ENCODE measurements around the gene CLIP1. TPM values are rescaled to one million over a fixed set of nuclear protein-coding genes. Genes with fewer than 3 reads are reported as not detected.

Gene CLIP1
- total and polyA plus RNA-seq, 4 donors, result 26.6 to 93.7 (median 45.8) TPM

GRCh38 chr12:122407208-122407607 is 15.3 kb downstream of the CLIP1 start:
- WGBS, 2 donors, result 90 to 94% methylated on average over 3 of the region's 3 CpGs
- ATAC-seq (ENCODE audit: insufficient read depth, low FRiP score) (no peak), DNase-seq (no peak)
- Histone ChIP-seq H3K9ac (ENCODE audit: insufficient read depth in 1 of 2, low read length in 2 of 2) (no peak overlapping the region), H3K4me3 (no peak overlapping the region), H3K27ac (ENCODE audit: low read depth in 1 of 2, low read length in 1 of 2) (no peak overlapping the region), H3K36me3 (ENCODE audit: control insufficient read depth in 4 of 4, insufficient read depth in 4 of 4, low read length in 4 of 4) (peaks cover 0 to 3% (median 0%) of the 10 kb centered on the region in 4 donors), H3K27me3 (ENCODE audit: control insufficient read depth in 3 of 3, insufficient read depth in 3 of 3, low read length in 2 of 3) (no peaks in the 10 kb centered on the region), H3K4me1 (ENCODE audit: control insufficient read depth in 5 of 5, insufficient read depth in 5 of 5, low read length in 5 of 5) (peaks cover 0 to 5% (median 0%) of the 10 kb centered on the region in 5 donors), H3K9me3 (ENCODE audit: control insufficient read depth in 4 of 4, insufficient read depth in 3 of 4, low read length in 3 of 4) (no peaks in the 10 kb centered on the region)
- no peak for TF ChIP-seq CTCF (IDR thresholded peaks at IDR 0.05; ENCODE audit: control extremely low read depth, extremely low read depth)

- DNase-seq, result no peak
- Histone ChIP-seq H3K36me3 (ENCODE audit: control insufficient read depth in 4 of 4, insufficient read depth in 4 of 4, low read length in 4 of 4) (peaks cover 0 to 3% (median 0%) of the 10 kb centered on the region in 4 donors), H3K9me3 (ENCODE audit: control insufficient read depth in 4 of 4, insufficient read depth in 3 of 4, low read length in 3 of 4) (no peaks in the 10 kb centered on the region), H3K27ac (ENCODE audit: low read depth in 1 of 2, low read length in 1 of 2) (no peak overlapping the region), H3K27me3 (ENCODE audit: control insufficient read depth in 3 of 3, insufficient read depth in 3 of 3, low read length in 2 of 3) (no peaks in the 10 kb centered on the region), H3K4me1 (ENCODE audit: control insufficient read depth in 5 of 5, insufficient read depth in 5 of 5, low read length in 5 of 5) (peaks cover 0 to 4% (median 0%) of the 10 kb centered on the region in 5 donors), H3K9ac (ENCODE audit: insufficient read depth in 1 of 2, low read length in 2 of 2) (no peak overlapping the region), H3K4me3 (no peak overlapping the region)
- WGBS, 2 donors, result 77 to 83% methylated on average over 3 of the region's 3 CpGs
- TF ChIP-seq CTCF (IDR thresholded peaks at IDR 0.05; ENCODE audit: control extremely low read depth, extremely low read depth), result no peak
- no peak for ATAC-seq (ENCODE audit: insufficient read depth, low FRiP score)
Measured at GRCh38 chr12:122406701-122407164, 15.7 kb downstream of the CLIP1 start.

- peaks cover 2 to 14% (median 11%) of the 10 kb centered on the region in 5 donors for H3K4me1 ChIP-seq (ENCODE audit: control insufficient read depth in 5 of 5, insufficient read depth in 5 of 5, low read length in 5 of 5)
- 96% methylated on average over 12 of the region's 12 CpGs for WGBS, 2 donors
- ATAC-seq (ENCODE audit: insufficient read depth, low FRiP score) (no peak), DNase-seq (no peak)
- no peaks in the 10 kb centered on the region for H3K9me3 ChIP-seq (ENCODE audit: control insufficient read depth in 4 of 4, insufficient read depth in 3 of 4, low read length in 3 of 4)
- no peaks in the 10 kb centered on the region for H3K27me3 ChIP-seq (ENCODE audit: control insufficient read depth in 3 of 3, insufficient read depth in 3 of 3, low read length in 2 of 3)
- no peak for TF ChIP-seq CTCF (IDR thresholded peaks at IDR 0.05; ENCODE audit: control extremely low read depth, extremely low read depth)
- H3K9ac ChIP-seq (ENCODE audit: insufficient read depth in 1 of 2, low read length in 2 of 2), result no peak overlapping the region
- peaks cover 0 to 3% (median 0%) of the 10 kb centered on the region in 4 donors for H3K36me3 ChIP-seq (ENCODE audit: control insufficient read depth in 4 of 4, insufficient read depth in 4 of 4, low read length in 4 of 4)
- no peak overlapping the region for H3K4me3 ChIP-seq
- no peak overlapping the region for H3K27ac ChIP-seq (ENCODE audit: low read depth in 1 of 2, low read length in 1 of 2)
Measured at GRCh38 chr12:122403831-122404230, 18.6 kb downstream of the CLIP1 start.

All from lung (tissue), 12 donors.